BLaER1 treated with 17β-estradiol and CSF1 and Interleukin-3, amounts not matched to agents 10 nM and 100 nM (cell line): ENCODE measurements around the gene COL1A1.

ENCODE experiments used
- H3K27ac ChIP-seq, 11 experiments: shearing (Covaris generic); formaldehyde crosslinking; 2 replicates each; pipeline ENCODE4 v1.8.1; 2022
- H3K27me3 ChIP-seq, 11 experiments: shearing (Covaris generic); formaldehyde crosslinking; 2 replicates each; pipeline ENCODE4 v1.8.1; 2022
- H3K36me3 ChIP-seq, 11 experiments: shearing (Covaris generic); formaldehyde crosslinking; 2 replicates each; pipeline ENCODE4 v1.8.1; 2022
- H3K4me1 ChIP-seq, 10 experiments: shearing (Covaris generic); formaldehyde crosslinking; 2 replicates each; pipeline ENCODE4 v1.8.1; 2022
- H3K4me2 ChIP-seq, 11 experiments: shearing (Covaris generic); formaldehyde crosslinking; 2 replicates each; pipeline ENCODE4 v1.8.1; 2022
- H3K4me3 ChIP-seq, 10 experiments: shearing (Covaris generic); formaldehyde crosslinking; 2 replicates each; pipeline ENCODE4 v1.8.1; 2022
- H3K9ac ChIP-seq, 11 experiments: shearing (Covaris generic); formaldehyde crosslinking; 2 replicates each; pipeline ENCODE4 v1.8.1; 2022
- H3K9me3 ChIP-seq, 11 experiments: shearing (Covaris generic); formaldehyde crosslinking; replicated peaks in 1 of 11; 2 replicates each; pipeline ENCODE4 v1.8.1; 2022
- H4K20me1 ChIP-seq, 11 experiments: shearing (Covaris generic); formaldehyde crosslinking; 2 replicates each; pipeline ENCODE4 v1.8.1; 2022
- Cebpa-rat ChIP-seq, 11 experiments: shearing (Covaris generic); IDR thresholded peaks; 2 replicates each; pipeline ENCODE4 v1.8.1; 2022

Gene COL1A1

GRCh38 chr17:50137042-50137441, 64.4 kb downstream of the COL1A1 start:
- Histone ChIP-seq H3K4me2 (no peak overlapping the region), H4K20me1 (peaks cover 80 to 100% (median 97%) of the 10 kb centered on the region in 11 experiments), H3K27ac (no peak overlapping the region), H3K4me1 (peaks cover 21 to 45% (median 27%) of the 10 kb centered on the region in 10 experiments), H3K27me3 (peaks cover 0 to 19% (median 11%) of the 10 kb centered on the region in 11 experiments; a peak in 19 of 22 replicates), H3K9me3 (no peaks in the 10 kb centered on the region), H3K36me3 (peaks cover 85 to 98% (median 91%) of the 10 kb centered on the region in 11 experiments), H3K4me3 (no peak overlapping the region), H3K9ac (no peak overlapping the region)
- TF ChIP-seq Cebpa-rat (IDR thresholded peaks at IDR 0.05): no peak

GRCh38 chr17:50136096-50136687, 65.2 kb downstream of the COL1A1 start:
- no peaks in the 10 kb centered on the region for H3K9me3 ChIP-seq
- peaks cover 0 to 27% (median 20%) of the 10 kb centered on the region in 11 experiments; a peak in 21 of 22 replicates for H3K27me3 ChIP-seq
- no peak overlapping the region for H3K9ac ChIP-seq
- TF ChIP-seq Cebpa-rat (IDR thresholded peaks at IDR 0.05): no peak
- H4K20me1 ChIP-seq: peaks cover 80 to 100% (median 97%) of the 10 kb centered on the region in 11 experiments
- H3K4me2 ChIP-seq: no peak overlapping the region
- H3K36me3 ChIP-seq: peaks cover 77 to 92% (median 82%) of the 10 kb centered on the region in 11 experiments
- no peak overlapping the region for H3K4me3 ChIP-seq
- peaks cover 13 to 36% (median 19%) of the 10 kb centered on the region in 10 experiments for H3K4me1 ChIP-seq
- no peak overlapping the region for H3K27ac ChIP-seq

- H3K4me1 ChIP-seq: peaks cover 7 to 36% (median 13%) of the 10 kb centered on the region in 10 experiments
- TF ChIP-seq Cebpa-rat (IDR thresholded peaks at IDR 0.05): no peak
- no peak overlapping the region for H3K4me2 ChIP-seq
- no peak overlapping the region for H3K27ac ChIP-seq
- no peak overlapping the region for H3K9ac ChIP-seq
- peaks cover 6 to 34% (median 27%) of the 10 kb centered on the region in 11 experiments for H3K27me3 ChIP-seq
- peaks cover 70 to 85% (median 76%) of the 10 kb centered on the region in 11 experiments for H3K36me3 ChIP-seq
- H3K4me3 ChIP-seq: no peak overlapping the region
- peaks cover 80 to 100% (median 95%) of the 10 kb centered on the region in 11 experiments for H4K20me1 ChIP-seq
- no peaks in the 10 kb centered on the region for H3K9me3 ChIP-seq
Observed at GRCh38 chr17:50135316-50136095, 65.9 kb downstream of the COL1A1 start.

GRCh38 chr17:50134206-50135110, 67.0 kb downstream of the COL1A1 start:
- Histone ChIP-seq H3K36me3 (peaks cover 61 to 76% (median 66%) of the 10 kb centered on the region in 11 experiments), H3K9me3 (no peaks in the 10 kb centered on the region), H3K4me2 (no peak overlapping the region), H3K4me1 (peaks cover 0 to 30% (median 9%) of the 10 kb centered on the region in 10 experiments; a peak in 18 of 20 replicates), H3K4me3 (no peak overlapping the region), H4K20me1 (peaks cover 70 to 94% (median 86%) of the 10 kb centered on the region in 11 experiments), H3K27me3 (peaks cover 13 to 44% (median 37%) of the 10 kb centered on the region in 11 experiments), H3K9ac (no peak overlapping the region; a peak in 1 of 22 replicates), H3K27ac (no peak overlapping the region)
- no peak for TF ChIP-seq Cebpa-rat (IDR thresholded peaks at IDR 0.05)

GRCh38 chr17:50133769-50134099, 67.7 kb downstream of the COL1A1 start:
- Histone ChIP-seq H4K20me1 (peaks cover 67 to 90% (median 79%) of the 10 kb centered on the region in 11 experiments), H3K27ac (no peak overlapping the region), H3K27me3 (peaks cover 20 to 51% (median 44%) of the 10 kb centered on the region in 11 experiments), H3K9ac (no peak overlapping the region), H3K36me3 (peaks cover 54 to 69% (median 59%) of the 10 kb centered on the region in 11 experiments), H3K9me3 (0 out of 22 replicates have a peak, but pooled peaks cover 0 to under 1% (median 0%) of the 10 kb centered on the region in 11 experiments), H3K4me1 (peaks cover 3 to 26% (median 12%) of the 10 kb centered on the region in 10 experiments), H3K4me3 (no peak overlapping the region), H3K4me2 (no peak overlapping the region)
- TF ChIP-seq Cebpa-rat (IDR thresholded peaks at IDR 0.05): no peak
